ENCODE results near the gene TDRD10. TPM values are rescaled to one million over a fixed set of nuclear protein-coding genes. Genes with fewer than 3 reads are reported as not detected.

The TDRD10 gene
- total and polyA plus RNA-seq, 2 experiments from 2014 or later = not detected

DNA sequence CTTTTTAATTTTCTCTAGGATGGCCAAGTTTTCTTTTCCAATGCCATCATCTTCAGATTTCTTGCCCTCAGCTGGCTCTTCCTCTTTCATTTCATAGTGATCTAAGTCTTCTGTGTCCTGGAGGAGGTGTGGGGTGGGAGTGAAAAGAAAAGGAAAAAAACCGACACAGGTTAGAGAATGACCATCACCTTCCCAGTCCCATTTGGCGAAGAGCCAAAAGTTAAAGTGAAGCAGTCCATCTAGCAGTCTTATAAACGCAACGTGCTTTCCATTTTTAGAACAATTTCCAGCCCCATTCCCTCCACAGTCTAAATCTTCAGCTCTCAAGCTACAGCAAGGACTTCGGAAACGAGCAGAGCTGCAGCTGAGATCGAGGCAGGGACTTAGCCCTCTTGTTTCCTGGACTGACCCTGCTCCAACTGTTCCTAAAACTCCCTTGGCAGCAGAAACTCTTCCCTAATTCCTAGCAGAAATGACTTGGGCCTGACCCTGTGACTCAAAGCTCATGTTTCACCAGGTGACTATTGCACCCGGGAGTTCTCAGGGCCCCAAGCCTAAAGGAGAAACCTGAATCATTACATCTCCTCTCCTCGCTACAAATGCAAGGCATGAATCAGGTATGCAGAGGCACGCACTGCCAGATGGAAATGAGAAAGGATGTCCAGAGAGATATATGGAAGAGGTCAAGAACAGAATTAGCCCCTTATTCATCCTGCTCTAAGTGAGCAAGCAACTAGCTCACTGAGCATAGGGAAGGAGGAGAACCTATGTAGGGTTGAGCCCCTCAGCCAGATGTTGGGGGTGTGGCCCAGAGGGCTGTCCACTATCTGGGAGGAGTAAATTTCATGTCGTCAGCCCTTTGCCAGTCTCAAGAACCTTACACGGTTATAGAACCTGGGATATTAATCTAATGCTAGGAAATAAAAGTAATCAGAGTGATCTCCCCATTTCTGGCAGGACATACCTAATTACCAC is 51.3 kb downstream of the TDRD10 start:
- 60 to 63% methylated on average over 12 of the region's 12 CpGs for WGBS, 2 experiments (ENCODE audit: low coverage in 1 of 2, low lambda C conversion rate in 2 of 2, missing lambda C conversion rate in 2 of 2)
- peaks cover 12% of the 10 kb centered on the region for H3K4me1 ChIP-seq (ENCODE audit: insufficient read depth)

DNA sequence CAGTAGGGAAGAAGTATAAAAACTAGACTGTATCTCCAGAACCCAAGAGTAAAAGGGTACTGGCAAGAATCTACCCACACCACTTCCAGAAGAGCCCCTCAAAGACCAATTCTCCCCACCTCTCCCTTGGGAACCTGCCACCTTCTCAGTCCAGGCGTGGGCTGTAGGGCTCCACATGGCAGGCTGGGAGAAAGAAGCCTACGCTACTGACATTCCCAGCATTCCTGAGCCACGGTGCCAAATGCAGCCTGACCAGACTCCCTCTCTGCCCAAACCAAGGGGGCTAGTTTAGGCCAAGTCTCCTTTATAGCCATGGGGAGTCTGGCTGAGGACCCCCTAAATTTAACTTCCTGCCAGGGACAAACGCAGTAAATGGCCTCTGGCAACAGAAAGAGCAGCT is 54.4 kb downstream of the TDRD10 start:
- 3 to 7% methylated on average over 4 of the region's 4 CpGs for WGBS, 2 experiments (ENCODE audit: low coverage in 1 of 2, low lambda C conversion rate in 2 of 2, missing lambda C conversion rate in 2 of 2)
- H3K36me3 ChIP-seq (ENCODE audit: low read depth) = peaks cover 34% of the 10 kb centered on the region
- in situ Hi-C loops (cut with MboI) = no loop called here

More for the DNA sequence above, 51.3 kb downstream of the TDRD10 start:
- peaks cover 19% of the 10 kb centered on the region for H3F3A ChIP-seq (ENCODE audit: insufficient read depth)
- H3K27me3 ChIP-seq (replicated peaks; ENCODE audit: insufficient read depth) = no peaks in the 10 kb centered on the region
- H3K4me2 ChIP-seq (ENCODE audit: unreplicated experiment) = no peak overlapping the region
- no peak overlapping the region for H3K9ac ChIP-seq
- no peak overlapping the region for H3K4me3 ChIP-seq
- no peak for TF ChIP-seq EZH2 (IDR thresholded peaks at IDR 0.05; ENCODE audit: insufficient read depth, poor library complexity, severe bottlenecking)
- H4K20me1 ChIP-seq (ENCODE audit: insufficient read depth) = no peaks in the 10 kb centered on the region
- peaks cover 53% of the 10 kb centered on the region for H3K79me2 ChIP-seq (ENCODE audit: insufficient read depth)
- H3K9me2 ChIP-seq (ENCODE audit: insufficient read depth) = no peaks in the 10 kb centered on the region
- H3K27ac ChIP-seq = no peak overlapping the region
- in situ Hi-C loops (cut with MboI) = no loop called here
- H2AFZ ChIP-seq = no peak overlapping the region
- no peaks in the 10 kb centered on the region for H3K9me3 ChIP-seq (ENCODE audit: low read depth)
- peak; percentile 28 for DNase-seq
- peaks cover 46% of the 10 kb centered on the region for H3K36me3 ChIP-seq (ENCODE audit: low read depth)

DNA sequence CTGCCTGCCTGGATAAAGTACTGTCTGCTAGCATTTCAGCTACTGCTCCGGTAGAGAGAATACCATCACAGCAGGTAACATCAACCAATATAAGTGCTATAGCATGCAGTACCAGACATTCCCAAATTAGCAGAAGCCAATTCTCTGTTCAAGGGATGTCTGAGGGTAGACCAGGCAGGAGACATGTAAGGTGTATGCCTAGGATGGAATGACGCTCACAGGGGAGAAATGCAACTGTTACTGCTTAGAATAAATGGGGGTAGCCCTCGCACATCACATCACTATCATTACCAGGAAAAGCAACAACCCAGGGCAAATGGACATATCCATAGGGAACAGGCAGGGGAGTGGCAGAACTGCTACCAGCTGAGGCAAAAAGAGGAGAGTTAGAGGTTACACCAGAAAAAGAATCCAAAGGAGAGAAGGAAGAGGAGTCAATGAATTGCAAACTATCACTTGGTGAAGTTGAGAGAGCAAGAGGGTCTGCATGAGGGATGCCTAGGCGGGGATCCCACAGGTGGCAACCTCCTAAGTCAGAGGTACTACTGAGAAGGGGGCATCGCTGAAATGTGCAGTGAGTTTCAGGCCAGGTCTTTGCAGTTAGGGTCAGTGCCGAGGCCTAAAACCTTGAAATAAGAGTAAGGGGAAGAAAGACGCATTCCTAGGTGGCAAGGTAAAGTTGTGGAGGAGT is 55.4 kb downstream of the TDRD10 start:
- Histone ChIP-seq H3K9me3 (ENCODE audit: low read depth) (no peaks in the 10 kb centered on the region), H4K20me1 (ENCODE audit: insufficient read depth) (no peaks in the 10 kb centered on the region), H3F3A (ENCODE audit: insufficient read depth) (peaks cover 9% of the 10 kb centered on the region), H3K4me1 (ENCODE audit: insufficient read depth) (peaks cover 12% of the 10 kb centered on the region), H2AFZ (peak overlapping the region; percentile 59; the same call in 1 of the 2 replicates), H3K27ac (peak overlapping the region; percentile 82; the same call in 1 of the 2 replicates), H3K4me2 (ENCODE audit: unreplicated experiment) (peak overlapping the region; percentile 86), H3K9me2 (ENCODE audit: insufficient read depth) (no peaks in the 10 kb centered on the region), H3K4me3 (peak overlapping the region; percentile 100), H3K36me3 (ENCODE audit: low read depth) (peaks cover 30% of the 10 kb centered on the region), H3K27me3 (replicated peaks; ENCODE audit: insufficient read depth) (no peaks in the 10 kb centered on the region), H3K79me2 (ENCODE audit: insufficient read depth) (peaks cover 50% of the 10 kb centered on the region), H3K9ac (peak overlapping the region; percentile 96)
- in situ Hi-C loops (cut with MboI) = no loop called here
- DNase-seq = peak; percentile 17
- TF ChIP-seq EZH2phosphoT487 (IDR thresholded peaks at IDR 0.05; ENCODE audit: insufficient read depth, low read depth) (no peak), EZH2 (IDR thresholded peaks at IDR 0.05; ENCODE audit: insufficient read depth, poor library complexity, severe bottlenecking) (no peak)
- WGBS, 2 experiments (ENCODE audit: low coverage in 1 of 2, low lambda C conversion rate in 2 of 2, missing lambda C conversion rate in 2 of 2) = 6 to 7% methylated on average over 7 of the region's 7 CpGs

More for the DNA sequence above, 54.4 kb downstream of the TDRD10 start:
- Histone ChIP-seq H3K9me2 (ENCODE audit: insufficient read depth) (no peaks in the 10 kb centered on the region), H3K4me3 (peak overlapping the region; percentile 100), H4K20me1 (ENCODE audit: insufficient read depth) (no peaks in the 10 kb centered on the region), H3F3A (ENCODE audit: insufficient read depth) (peaks cover 9% of the 10 kb centered on the region), H3K27ac (no peak overlapping the region), H3K27me3 (replicated peaks; ENCODE audit: insufficient read depth) (no peaks in the 10 kb centered on the region), H3K79me2 (ENCODE audit: insufficient read depth) (peaks cover 53% of the 10 kb centered on the region), H2AFZ (no peak overlapping the region), H3K4me2 (ENCODE audit: unreplicated experiment) (peak overlapping the region; percentile 86), H3K4me1 (ENCODE audit: insufficient read depth) (peaks cover 12% of the 10 kb centered on the region), H3K9ac (peak overlapping the region; percentile 96), H3K9me3 (ENCODE audit: low read depth) (no peaks in the 10 kb centered on the region)
- peak; percentile 65 for DNase-seq
- TF ChIP-seq EZH2phosphoT487 (IDR thresholded peaks at IDR 0.05; ENCODE audit: insufficient read depth, low read depth) (no peak), EZH2 (IDR thresholded peaks at IDR 0.05; ENCODE audit: insufficient read depth, poor library complexity, severe bottlenecking) (no peak)

DNA sequence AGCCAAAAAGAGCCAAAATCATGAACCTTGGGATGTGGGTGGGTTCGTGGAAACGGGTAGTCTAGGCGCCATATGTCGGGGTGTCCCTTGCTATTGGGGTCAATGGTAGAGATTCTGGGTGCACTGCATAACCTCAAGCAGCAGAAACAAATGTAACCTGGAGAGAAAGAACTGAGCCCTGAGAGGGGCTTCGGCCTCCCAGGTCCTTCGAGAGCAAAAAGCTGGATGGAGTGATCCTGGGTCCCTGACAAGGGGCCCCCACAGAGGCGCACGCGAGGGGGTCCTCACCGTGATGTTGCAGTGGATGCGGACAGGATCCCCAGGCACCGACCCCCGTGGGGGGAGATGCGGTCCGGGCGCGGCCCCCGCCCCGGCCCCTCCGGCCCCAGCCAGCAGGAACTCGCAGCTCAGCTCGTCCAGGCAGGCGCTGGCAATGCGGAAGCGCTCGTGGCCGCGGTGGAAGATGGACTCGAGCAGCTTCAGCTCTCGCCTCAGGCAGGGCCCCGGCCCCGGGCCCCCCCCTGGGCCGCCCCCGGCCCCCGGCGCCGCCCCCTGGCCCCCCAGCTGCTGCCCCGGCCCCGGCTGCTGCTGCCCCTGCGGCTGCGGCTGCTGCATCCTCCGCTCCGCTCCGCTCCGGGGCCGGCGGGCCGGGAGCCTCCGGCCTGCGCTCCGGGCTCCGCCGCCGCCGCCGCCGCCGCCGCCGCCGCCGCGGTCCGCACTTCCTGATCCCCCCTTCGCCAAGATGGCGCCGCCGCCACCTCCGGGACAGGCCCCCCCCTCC is 56.1 kb downstream of the TDRD10 start, which contains the start of gene UBE2Q1:
Gene UBE2Q1, minus strand, starts transcription at position 724 of the 781 bp plus-strand sequence. Its CDS starts 109 bp downstream, at position 615.
- in situ Hi-C loops (cut with MboI) = no loop called here
- peaks cover 9% of the 10 kb centered on the region for H3F3A ChIP-seq (ENCODE audit: insufficient read depth)
- H4K20me1 ChIP-seq (ENCODE audit: insufficient read depth) = no peaks in the 10 kb centered on the region
- peak within 1 kb of the TSS; percentile 100 for H3K4me3 ChIP-seq
- peaks cover 23% of the 10 kb centered on the region for H3K36me3 ChIP-seq (ENCODE audit: low read depth)
- H3K27ac ChIP-seq = peak within 1 kb of the TSS; percentile 82
- peak within 1 kb of the TSS; percentile 86 for H3K4me2 ChIP-seq (ENCODE audit: unreplicated experiment)
- no peaks in the 10 kb centered on the region for H3K9me2 ChIP-seq (ENCODE audit: insufficient read depth)
- no peak for TF ChIP-seq EZH2 (IDR thresholded peaks at IDR 0.05; ENCODE audit: insufficient read depth, poor library complexity, severe bottlenecking)
- H3K79me2 ChIP-seq (ENCODE audit: insufficient read depth) = peaks cover 49% of the 10 kb centered on the region
- no peaks in the 10 kb centered on the region for H3K27me3 ChIP-seq (replicated peaks; ENCODE audit: insufficient read depth)
- peak; percentile 69 for DNase-seq
- H3K4me1 ChIP-seq (ENCODE audit: insufficient read depth) = peaks cover 12% of the 10 kb centered on the region
- no peaks in the 10 kb centered on the region for H3K9me3 ChIP-seq (ENCODE audit: low read depth)
- 0% methylated on average over 13 to 38 of the region's 69 CpGs for WGBS, 2 experiments (ENCODE audit: low coverage in 1 of 2, low lambda C conversion rate in 2 of 2, missing lambda C conversion rate in 2 of 2)
- H3K9ac ChIP-seq = peak within 1 kb of the TSS; percentile 96
- H2AFZ ChIP-seq = peak within 1 kb of the TSS; percentile 88

All from GM23248 (cell line).